ENCODE results near the gene GABRP.
"Not testable (repeated sequence)": the region's sequence is repeated elsewhere in the genome, so short reads cannot be mapped to it uniquely, and the experiment has no call there.

GRCh38 chr5:170762298-170762697, 21.2 kb upstream of the GABRP start:
- TF ChIP-seq ZFP3 (CRISPR knock-in tag; IDR thresholded peaks at IDR 0.05); ZNF70 (CRISPR knock-in tag; IDR thresholded peaks at IDR 0.05); TOX (CRISPR knock-in tag; IDR thresholded peaks at IDR 0.05; ENCODE audit: borderline replicate concordance); PATZ1 (CRISPR knock-in tag; IDR thresholded peaks at IDR 0.05; ENCODE audit: borderline replicate concordance); GLIS3 (CRISPR knock-in tag; IDR thresholded peaks at IDR 0.05); RARB (CRISPR knock-in tag; IDR thresholded peaks at IDR 0.05); ZC3H10 (CRISPR knock-in tag; IDR thresholded peaks at IDR 0.05); CSRNP3 (CRISPR knock-in tag; IDR thresholded peaks at IDR 0.05); ZFP30 (CRISPR knock-in tag; IDR thresholded peaks at IDR 0.05); ARNTL (CRISPR knock-in tag; IDR thresholded peaks at IDR 0.05; ENCODE audit: borderline replicate concordance, low read depth); SNAI2 (CRISPR knock-in tag; IDR thresholded peaks at IDR 0.05): not testable (repeated sequence)
- TF ChIP-seq, protein P1, sequence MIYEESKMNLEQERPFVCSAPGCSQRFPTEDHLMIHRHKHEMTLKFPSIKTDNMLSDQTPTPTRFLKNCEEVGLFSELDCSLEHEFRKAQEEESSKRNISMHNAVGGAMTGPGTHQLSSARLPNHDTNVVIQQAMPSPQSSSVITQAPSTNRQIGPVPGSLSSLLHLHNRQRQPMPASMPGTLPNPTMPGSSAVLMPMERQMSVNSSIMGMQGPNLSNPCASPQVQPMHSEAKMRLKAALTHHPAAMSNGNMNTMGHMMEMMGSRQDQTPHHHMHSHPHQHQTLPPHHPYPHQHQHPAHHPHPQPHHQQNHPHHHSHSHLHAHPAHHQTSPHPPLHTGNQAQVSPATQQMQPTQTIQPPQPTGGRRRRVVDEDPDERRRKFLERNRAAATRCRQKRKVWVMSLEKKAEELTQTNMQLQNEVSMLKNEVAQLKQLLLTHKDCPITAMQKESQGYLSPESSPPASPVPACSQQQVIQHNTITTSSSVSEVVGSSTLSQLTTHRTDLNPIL (CRISPR knock-in tag; IDR thresholded peaks at IDR 0.05; ENCODE audit: low read depth), result not testable (repeated sequence)
